ENCODE measurements around the gene GPR25.

Gene GPR25

DNA sequence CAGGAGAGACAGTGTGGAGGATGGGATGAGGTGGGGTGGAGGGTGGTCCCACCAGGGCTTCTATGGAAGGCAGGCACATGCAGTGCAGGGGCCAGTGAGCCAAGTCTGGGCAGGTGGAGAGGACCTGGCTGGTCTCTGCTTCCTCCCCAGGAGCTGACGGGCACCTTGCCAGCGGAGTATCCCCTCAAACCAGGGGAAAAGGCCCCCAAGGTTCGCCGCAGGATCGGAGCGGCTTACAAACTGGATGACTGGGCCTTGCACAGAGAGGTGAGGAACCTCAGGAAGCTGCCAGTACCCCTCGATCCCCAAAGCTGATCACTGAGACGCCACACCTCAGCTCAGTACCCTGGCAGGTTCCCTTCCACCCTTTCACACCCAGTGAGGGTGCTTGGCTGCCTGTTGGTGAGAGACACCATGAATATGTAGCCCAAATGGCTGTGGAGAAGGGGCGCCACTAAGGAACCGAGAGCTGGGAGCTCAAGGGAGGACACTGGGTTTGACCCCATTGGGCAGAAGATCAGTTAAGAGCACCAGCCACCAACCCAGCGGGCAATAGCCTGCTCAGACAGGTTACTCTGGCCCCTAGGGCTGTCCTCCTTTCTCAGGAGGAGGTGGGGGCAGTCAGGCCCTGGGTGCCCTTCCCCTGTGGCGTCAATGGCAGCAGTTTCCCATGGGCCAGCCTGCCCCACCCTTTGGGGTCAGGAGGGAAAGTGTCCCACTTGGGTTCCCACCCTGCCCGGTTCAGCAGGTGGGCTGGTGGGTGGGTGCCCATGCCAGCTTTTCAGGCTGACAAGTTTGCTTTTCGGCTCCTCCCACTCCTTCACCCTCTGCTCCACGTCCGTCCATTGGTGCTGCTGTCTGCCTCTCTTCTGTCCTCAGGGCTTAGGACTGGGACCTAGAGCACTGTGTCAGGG, 27.4 kb downstream of the GPR25 start:
- Histone ChIP-seq H3K4me3 (no peak overlapping the region), H3K36me3 (no peaks in the 10 kb centered on the region), H3K4me1 (peaks cover 35 to 95% (median 70%) of the 10 kb centered on the region in 10 experiments), H3K4me2 (peak overlapping the region; percentile 25 to 81 (median 59); a peak in 15 of 22 replicates), H4K20me1 (no peaks in the 10 kb centered on the region), H3K9me3 (replicated peaks in 1 of 11) (no peaks in the 10 kb centered on the region), H3K27ac (peak overlapping the region in 6 of 11 experiments; percentile 2 to 47 (median 20); a peak in 6 of 22 replicates), H3K9ac (no peak overlapping the region), H3K27me3 (no peaks in the 10 kb centered on the region)
- TF ChIP-seq Cebpa-rat (IDR thresholded peaks at IDR 0.05), result no peak

- peak overlapping the region in 3 of 11 experiments; percentile 8 to 57 (median 24); a peak in 4 of 22 replicates for H3K4me2 ChIP-seq
- no peak overlapping the region for H3K9ac ChIP-seq
- no peaks in the 10 kb centered on the region for H3K9me3 ChIP-seq (replicated peaks in 1 of 11)
- no peaks in the 10 kb centered on the region for H3K27me3 ChIP-seq
- H3K4me3 ChIP-seq, result no peak overlapping the region
- H4K20me1 ChIP-seq, result no peaks in the 10 kb centered on the region
- peaks cover 41 to 95% (median 73%) of the 10 kb centered on the region in 10 experiments for H3K4me1 ChIP-seq
- no peaks in the 10 kb centered on the region for H3K36me3 ChIP-seq
- no peak for TF ChIP-seq Cebpa-rat (IDR thresholded peaks at IDR 0.05)
- peak overlapping the region in 5 of 11 experiments; percentile 13 to 47 (median 25); a peak in 3 of 22 replicates for H3K27ac ChIP-seq
Observed at GRCh38 chr1:200900877-200901276, 28.1 kb downstream of the GPR25 start.

- no peaks in the 10 kb centered on the region for H3K36me3 ChIP-seq
- no peak overlapping the region for H3K4me3 ChIP-seq
- H3K9ac ChIP-seq, result no peak overlapping the region
- no peak for TF ChIP-seq Cebpa-rat (IDR thresholded peaks at IDR 0.05)
- peak overlapping the region in 3 of 11 experiments; percentile 33 to 48 (median 40); a peak in 4 of 22 replicates for H3K27ac ChIP-seq
- no peaks in the 10 kb centered on the region for H3K9me3 ChIP-seq (replicated peaks in 1 of 11)
- no peaks in the 10 kb centered on the region for H4K20me1 ChIP-seq
- H3K4me1 ChIP-seq, result peaks cover 46 to 97% (median 75%) of the 10 kb centered on the region in 10 experiments
- H3K4me2 ChIP-seq, result no peak overlapping the region
- no peaks in the 10 kb centered on the region for H3K27me3 ChIP-seq
Observed at GRCh38 chr1:200901350-200901749, 28.6 kb downstream of the GPR25 start.

DNA sequence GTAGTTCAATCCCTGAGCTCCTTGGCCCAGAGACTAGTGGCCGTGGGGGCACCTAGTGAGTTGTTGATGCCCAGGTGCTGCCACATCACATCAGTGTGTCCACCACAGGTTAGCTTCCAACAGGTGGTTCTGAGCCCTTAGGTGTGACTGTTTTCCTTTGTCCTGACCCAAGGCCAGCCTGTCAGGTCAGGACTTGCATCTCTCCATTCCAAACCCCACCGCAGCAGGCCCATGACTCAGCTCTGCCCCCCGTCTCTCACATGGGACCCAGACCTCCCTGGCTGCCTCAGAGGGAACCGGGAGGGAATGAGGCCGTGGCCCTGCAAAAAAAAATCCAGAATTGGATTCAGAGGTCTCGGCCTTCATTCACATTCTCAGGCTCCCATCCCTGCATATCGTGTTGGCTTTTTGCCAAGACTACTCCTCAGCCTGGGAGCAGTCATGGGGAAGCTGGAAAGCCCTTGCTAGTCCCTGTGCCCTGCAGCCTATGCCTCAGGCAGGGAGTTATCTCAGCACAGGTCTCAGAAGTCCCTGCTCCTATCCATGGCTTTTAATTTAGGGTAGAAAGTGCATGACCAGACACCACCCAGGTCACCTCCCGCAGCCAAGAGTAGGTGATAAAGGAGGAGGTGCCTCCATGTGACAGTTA, 29.1 kb downstream of the GPR25 start:
- H4K20me1 ChIP-seq, result no peaks in the 10 kb centered on the region
- H3K4me3 ChIP-seq, result no peak overlapping the region
- H3K27ac ChIP-seq, result peak overlapping the region in 3 of 11 experiments; percentile 33 to 48 (median 48); a peak in 4 of 22 replicates
- H3K9ac ChIP-seq, result no peak overlapping the region
- H3K36me3 ChIP-seq, result no peaks in the 10 kb centered on the region
- no peaks in the 10 kb centered on the region for H3K27me3 ChIP-seq
- no peaks in the 10 kb centered on the region for H3K9me3 ChIP-seq (replicated peaks in 1 of 11)
- H3K4me1 ChIP-seq, result peaks cover 46 to 97% (median 75%) of the 10 kb centered on the region in 10 experiments
- TF ChIP-seq Cebpa-rat (IDR thresholded peaks at IDR 0.05), result no peak
- peak overlapping the region in 1 of 11 experiments; percentile 72; a peak in 2 of 22 replicates for H3K4me2 ChIP-seq

DNA sequence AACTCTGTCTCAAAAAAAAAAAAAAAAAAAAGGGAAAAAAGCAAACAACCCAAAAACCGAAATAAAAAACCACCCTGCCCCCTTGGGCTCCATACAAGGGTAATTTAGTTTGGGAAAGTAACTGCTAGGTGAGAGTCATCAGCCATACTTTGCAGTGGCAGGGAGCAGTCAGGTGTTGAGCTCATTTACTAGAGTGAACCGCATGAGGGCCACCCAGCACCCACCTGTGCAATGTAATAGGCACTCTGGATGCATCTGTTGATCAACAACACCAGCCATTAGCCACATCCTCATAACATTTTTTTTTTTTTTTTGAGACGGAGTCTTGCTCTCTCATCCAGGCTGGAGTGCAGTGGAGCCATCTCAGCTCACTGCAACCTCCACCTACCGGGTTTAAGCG, 31.0 kb downstream of the GPR25 start:
- Histone ChIP-seq H3K4me3 (no peak overlapping the region), H3K27ac (peak overlapping the region in 5 of 11 experiments; percentile 46 to 87 (median 81); a peak in 5 of 22 replicates), H3K9me3 (replicated peaks in 1 of 11) (no peaks in the 10 kb centered on the region), H4K20me1 (no peaks in the 10 kb centered on the region), H3K27me3 (no peaks in the 10 kb centered on the region), H3K4me1 (peaks cover 50 to 97% (median 76%) of the 10 kb centered on the region in 10 experiments), H3K36me3 (no peaks in the 10 kb centered on the region), H3K4me2 (peak overlapping the region in 7 of 11 experiments; percentile 5 to 86 (median 72); a peak in 7 of 22 replicates), H3K9ac (no peak overlapping the region)
- TF ChIP-seq Cebpa-rat (IDR thresholded peaks at IDR 0.05), result no peak

- Histone ChIP-seq H3K9ac (peak overlapping the region in 5 of 11 experiments; percentile 1 to 48 (median 41); a peak in 5 of 22 replicates), H3K4me3 (no peak overlapping the region), H3K36me3 (no peaks in the 10 kb centered on the region), H3K4me2 (peak overlapping the region in 9 of 11 experiments; percentile 39 to 86 (median 72); a peak in 18 of 22 replicates), H3K27ac (peak overlapping the region in 8 of 11 experiments; percentile 73 to 87 (median 80); a peak in 15 of 22 replicates), H3K4me1 (peaks cover 51 to 97% (median 76%) of the 10 kb centered on the region in 10 experiments), H3K27me3 (no peaks in the 10 kb centered on the region), H4K20me1 (no peaks in the 10 kb centered on the region), H3K9me3 (replicated peaks in 1 of 11) (no peaks in the 10 kb centered on the region)
- TF ChIP-seq Cebpa-rat (IDR thresholded peaks at IDR 0.05), result no peak
Observed at GRCh38 chr1:200904772-200905171, 32.0 kb downstream of the GPR25 start.

DNA sequence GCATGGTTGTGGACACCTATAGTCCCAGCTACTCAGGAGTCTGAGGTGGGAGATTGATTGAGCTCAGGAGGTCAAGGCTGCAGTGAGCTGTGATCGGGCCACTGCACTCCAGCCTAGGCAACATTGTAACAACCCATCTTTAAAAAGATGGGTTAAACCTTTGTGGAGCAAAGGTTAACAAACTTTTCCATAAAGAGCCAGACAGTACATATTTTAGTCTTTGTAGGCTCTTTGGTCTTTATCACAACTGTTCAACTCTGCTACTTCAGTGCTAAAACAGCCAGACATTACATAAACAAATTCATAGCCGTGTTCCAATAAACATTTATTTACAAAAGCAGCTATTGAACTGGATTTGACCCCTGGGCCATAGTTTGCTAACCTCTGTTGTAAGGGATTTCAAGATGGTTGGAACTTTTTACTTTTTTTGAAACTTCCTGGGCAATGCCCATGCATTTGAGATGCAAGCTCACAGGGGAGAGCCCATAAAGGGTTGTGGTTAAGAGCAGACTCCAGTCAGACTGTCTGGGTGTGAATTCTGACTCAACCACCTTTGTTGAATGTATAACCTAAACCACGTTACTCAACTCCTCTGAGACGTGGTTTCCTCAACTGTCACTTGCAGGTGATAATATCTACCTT, 32.8 kb downstream of the GPR25 start:
- Histone ChIP-seq H3K4me3 (no peak overlapping the region), H3K36me3 (no peaks in the 10 kb centered on the region), H4K20me1 (no peaks in the 10 kb centered on the region), H3K4me2 (peak overlapping the region; percentile 20 to 86 (median 69); a peak in 21 of 22 replicates), H3K27ac (peak overlapping the region in 8 of 11 experiments; percentile 73 to 87 (median 80); a peak in 16 of 22 replicates), H3K9me3 (replicated peaks in 1 of 11) (no peaks in the 10 kb centered on the region), H3K4me1 (peaks cover 55 to 97% (median 76%) of the 10 kb centered on the region in 10 experiments), H3K27me3 (no peaks in the 10 kb centered on the region), H3K9ac (peak overlapping the region in 6 of 11 experiments; percentile 4 to 68 (median 41); a peak in 8 of 22 replicates)
- peak in 3 of 11 experiments; percentile 37 to 70 (median 42); a peak in 3 of 22 replicates for TF ChIP-seq Cebpa-rat (IDR thresholded peaks at IDR 0.05)

GRCh38 chr1:200906491-200906890, 33.7 kb downstream of the GPR25 start:
- Histone ChIP-seq H3K4me2 (peak overlapping the region; percentile 62 to 86 (median 72); a peak in 20 of 22 replicates), H3K36me3 (no peaks in the 10 kb centered on the region), H3K4me3 (no peak overlapping the region), H3K27me3 (no peaks in the 10 kb centered on the region), H3K9ac (peak overlapping the region in 9 of 11 experiments; percentile 41 to 74 (median 65); a peak in 9 of 22 replicates), H4K20me1 (no peaks in the 10 kb centered on the region), H3K4me1 (peaks cover 55 to 90% (median 73%) of the 10 kb centered on the region in 10 experiments), H3K9me3 (replicated peaks in 1 of 11) (no peaks in the 10 kb centered on the region), H3K27ac (peak overlapping the region in 9 of 11 experiments; percentile 64 to 87 (median 80); a peak in 17 of 22 replicates)
- no peak for TF ChIP-seq Cebpa-rat (IDR thresholded peaks at IDR 0.05)
